HTERT RPE-1 (cell line): ENCODE data around the gene FCN1.
"Not testable (repeated sequence)": the region's sequence is repeated elsewhere in the genome, so short reads cannot be mapped to it uniquely, and the experiment has no call there.

Experiments used
- in situ Hi-C: fragments of 300-500 bp; cut with MboI; formaldehyde crosslinking; loops from 4 replicates; pipeline ENCODE4 v1.14.3; 2020; ENCODE audit warnings: low sequenced_read_pairs

FCN1 gene

DNA sequence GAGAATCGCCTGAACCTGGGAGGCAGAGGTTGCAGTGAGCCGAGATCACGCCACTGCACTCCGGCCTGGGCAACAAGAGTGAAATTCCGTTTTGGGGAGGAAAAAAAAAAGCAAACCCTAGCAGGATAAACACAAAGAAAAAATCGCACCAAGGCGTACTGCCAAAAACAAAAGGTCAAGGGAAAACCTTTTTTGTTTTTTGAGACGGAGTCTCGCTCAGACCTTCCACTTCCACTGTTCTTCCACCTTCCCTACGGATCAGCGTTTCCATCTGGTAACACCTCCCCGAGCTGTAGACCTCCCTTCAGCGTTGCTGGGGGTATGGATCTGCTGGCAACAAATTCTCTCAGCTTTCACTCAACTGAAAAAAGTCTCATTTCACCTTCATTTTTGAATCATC lies 57.2 kb downstream of the FCN1 start:
- in situ Hi-C loops: no loop called here

DNA sequence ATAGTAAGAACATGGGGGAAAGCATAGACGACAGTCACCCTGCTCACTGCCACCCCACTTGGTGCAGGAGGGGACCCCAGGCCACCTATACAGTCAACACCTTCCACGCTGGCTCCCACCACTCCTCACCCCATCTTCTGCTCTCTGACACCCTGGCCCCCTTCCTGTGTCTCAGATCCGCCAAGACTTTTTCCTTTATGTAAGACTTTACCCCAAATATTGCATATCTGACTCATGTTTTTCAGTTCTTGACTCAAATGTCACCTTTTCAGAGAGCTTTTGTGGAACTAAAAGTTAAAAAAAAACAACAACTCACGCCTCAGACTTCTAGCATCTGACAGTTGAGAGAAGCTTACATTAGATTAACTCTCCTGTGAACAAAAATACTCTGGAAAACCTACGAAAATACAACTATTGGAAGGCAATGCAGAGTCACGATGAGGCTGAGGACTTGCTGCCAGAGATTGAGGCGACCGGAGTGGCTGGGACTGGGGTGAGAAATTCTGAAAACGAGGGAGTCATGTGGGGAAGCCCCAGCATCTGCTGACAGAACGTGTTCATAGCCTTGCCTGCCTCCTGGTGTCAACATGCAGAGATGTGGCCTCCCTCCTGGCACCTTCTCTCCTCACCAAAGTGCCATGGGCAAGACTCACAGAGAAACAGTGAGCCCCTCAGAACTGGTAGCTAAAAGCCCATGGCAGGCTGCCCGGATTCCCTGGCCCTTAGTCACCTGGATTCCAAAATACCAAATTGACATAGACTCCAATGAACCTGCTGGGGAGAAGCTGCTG lies 59.5 kb downstream of the FCN1 start:
- in situ Hi-C loops: no loop called here

DNA sequence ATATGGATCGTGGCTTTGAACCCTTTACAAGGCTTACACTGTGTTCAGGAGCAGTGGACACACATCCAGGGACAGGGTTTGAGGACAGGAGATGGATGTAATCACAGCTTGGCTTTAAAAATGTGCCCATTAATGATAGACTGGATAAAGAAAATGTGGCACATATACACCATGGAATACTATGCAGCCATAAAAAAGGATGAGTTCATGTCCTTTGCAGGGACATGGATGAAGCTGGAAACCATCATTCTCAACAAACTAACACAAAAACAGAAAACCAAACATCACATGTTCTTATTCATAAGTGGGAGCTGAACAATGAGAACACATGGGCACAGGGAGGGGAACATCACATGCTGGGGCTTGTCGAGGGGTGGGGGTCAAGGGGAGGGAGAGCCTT lies 60.3 kb downstream of the FCN1 start:
- in situ Hi-C loops: not testable (repeated sequence)

DNA sequence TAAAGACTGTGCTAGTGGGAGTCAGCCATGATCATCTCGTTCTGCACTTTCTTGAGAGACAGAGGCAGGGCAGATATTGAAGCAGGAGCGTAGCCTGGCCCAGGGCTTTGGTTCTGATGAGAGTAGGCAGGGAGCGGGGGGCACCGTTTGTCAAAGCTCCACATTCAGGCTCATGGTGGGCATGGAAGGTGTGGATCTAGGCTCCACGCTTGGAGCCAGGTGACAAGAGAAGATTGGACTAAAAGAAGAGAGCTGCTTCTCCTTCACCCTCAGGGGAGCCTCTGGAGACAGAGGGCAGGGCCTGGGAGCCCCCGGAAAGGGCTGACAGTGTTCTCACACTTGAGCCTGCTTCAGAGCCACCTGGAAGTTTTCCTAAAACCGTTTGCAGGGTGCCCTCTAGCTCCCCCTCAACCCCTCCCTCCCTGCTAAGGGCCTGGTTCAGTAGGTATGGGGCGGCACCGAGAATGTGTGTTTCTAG lies 61.8 kb downstream of the FCN1 start:
- in situ Hi-C loops: no loop called here
